ENCODE results near the gene BIRC3. TPM values are rescaled to one million over a fixed set of nuclear protein-coding genes. Genes with fewer than 3 reads are reported as not detected.

Gene BIRC3
- total RNA-seq, 4 donors from 2014 or later = 2.2 to 57.8 (median 53.0) TPM

DNA sequence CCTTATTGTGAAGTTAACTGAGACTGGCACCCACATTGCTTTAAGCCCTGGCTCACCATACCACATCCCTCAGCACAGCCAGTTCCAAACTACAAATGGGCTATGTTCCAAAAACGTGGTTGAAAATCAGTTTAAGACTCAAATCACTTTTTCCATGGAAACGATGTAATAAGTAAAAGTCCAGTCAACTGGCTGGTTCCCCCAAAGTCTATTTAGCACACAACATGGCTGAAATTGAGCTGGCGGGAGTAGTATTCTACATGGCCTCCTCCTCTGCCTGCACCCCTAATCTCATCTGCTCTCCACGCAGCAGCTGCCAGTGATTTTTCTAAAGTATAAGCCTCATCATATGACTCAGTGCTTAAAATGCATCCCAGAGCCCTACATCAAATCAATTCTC lies 40.9 kb upstream of the BIRC3 start:
- in situ Hi-C loops (cut with MboI; ENCODE audit: low pct_ligation_motif_present in 1 of 4, low pct_unique_long_range_greater_than_20kb in 1 of 4, low sequenced_read_pairs in 3 of 4) = loop anchor here in 1 of 4 donors (10.0 kb wide), 1 partner anchor 172 kb away; no protein-coding TSS in a partner anchor

DNA sequence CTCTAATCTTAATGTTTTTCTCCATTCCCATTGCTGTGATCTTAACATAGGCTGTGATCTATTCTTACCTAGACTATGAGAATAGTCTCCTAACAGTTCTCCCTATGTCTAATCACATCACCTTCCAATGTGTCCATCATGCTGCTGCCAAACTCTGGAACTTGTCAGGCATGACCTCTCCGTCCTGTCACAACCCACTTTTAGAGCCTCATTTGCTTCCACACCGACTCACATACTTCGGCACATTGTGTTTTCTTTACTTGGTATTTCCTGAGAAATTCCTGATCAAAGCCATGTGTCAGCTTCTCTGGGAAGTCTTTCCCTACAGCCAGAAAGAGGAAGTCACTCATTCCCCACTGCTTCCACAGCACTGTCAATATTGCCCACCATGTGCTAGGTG lies 40.5 kb upstream of the BIRC3 start:
- TF ChIP-seq, protein P1, sequence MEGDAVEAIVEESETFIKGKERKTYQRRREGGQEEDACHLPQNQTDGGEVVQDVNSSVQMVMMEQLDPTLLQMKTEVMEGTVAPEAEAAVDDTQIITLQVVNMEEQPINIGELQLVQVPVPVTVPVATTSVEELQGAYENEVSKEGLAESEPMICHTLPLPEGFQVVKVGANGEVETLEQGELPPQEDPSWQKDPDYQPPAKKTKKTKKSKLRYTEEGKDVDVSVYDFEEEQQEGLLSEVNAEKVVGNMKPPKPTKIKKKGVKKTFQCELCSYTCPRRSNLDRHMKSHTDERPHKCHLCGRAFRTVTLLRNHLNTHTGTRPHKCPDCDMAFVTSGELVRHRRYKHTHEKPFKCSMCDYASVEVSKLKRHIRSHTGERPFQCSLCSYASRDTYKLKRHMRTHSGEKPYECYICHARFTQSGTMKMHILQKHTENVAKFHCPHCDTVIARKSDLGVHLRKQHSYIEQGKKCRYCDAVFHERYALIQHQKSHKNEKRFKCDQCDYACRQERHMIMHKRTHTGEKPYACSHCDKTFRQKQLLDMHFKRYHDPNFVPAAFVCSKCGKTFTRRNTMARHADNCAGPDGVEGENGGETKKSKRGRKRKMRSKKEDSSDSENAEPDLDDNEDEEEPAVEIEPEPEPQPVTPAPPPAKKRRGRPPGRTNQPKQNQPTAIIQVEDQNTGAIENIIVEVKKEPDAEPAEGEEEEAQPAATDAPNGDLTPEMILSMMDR (IDR thresholded peaks at IDR 0.05) = no peak
- no peak for TF ChIP-seq POLR2AphosphoS5 (IDR thresholded peaks at IDR 0.05)
- TF ChIP-seq EP300 (IDR thresholded peaks at IDR 0.05; ENCODE audit: low read depth) = no peak
- TF ChIP-seq POLR2A (IDR thresholded peaks at IDR 0.05) = no peak
- Histone ChIP-seq H3K9me3 (no peaks in the 10 kb centered on the region), H3K27me3 (no peaks in the 10 kb centered on the region), H3K27ac (no peak overlapping the region), H3K36me3 (no peaks in the 10 kb centered on the region), H3K4me3 (no peak overlapping the region), H3K4me1 (peaks cover 0 to 35% (median 13%) of the 10 kb centered on the region in 4 donors)
- intact Hi-C loops (cut with DNase I; ENCODE audit: low total_unique reads) = loop anchor here (10.0 kb wide), 1 partner anchor 162 kb away; the partner anchor contains the start of gene YAP1
- no peak for DNase-seq
- WGBS, 2 donors (ENCODE audit: low coverage in 1 of 2) = 72 to 83% methylated on average over 2 to 3 of the region's 3 CpGs
- in situ Hi-C loops (cut with MboI; ENCODE audit: low pct_ligation_motif_present in 1 of 4, low pct_unique_long_range_greater_than_20kb in 1 of 4, low sequenced_read_pairs in 3 of 4) = loop anchor here in 1 of 4 donors (10.0 kb wide), 1 partner anchor 172 kb away; no protein-coding TSS in a partner anchor

More for the DNA sequence above, 40.9 kb upstream of the BIRC3 start:
- H3K36me3 ChIP-seq = no peaks in the 10 kb centered on the region
- peaks cover 0 to 38% (median 13%) of the 10 kb centered on the region in 4 donors for H3K4me1 ChIP-seq
- DNase-seq = no peak
- 67 to 100% methylated on average over 2 to 4 of the region's 4 CpGs for WGBS, 2 donors (ENCODE audit: low coverage in 1 of 2)
- TF ChIP-seq, protein P1 (IDR thresholded peaks at IDR 0.05) = no peak
- TF ChIP-seq EP300 (IDR thresholded peaks at IDR 0.05; ENCODE audit: low read depth) (no peak), POLR2AphosphoS5 (IDR thresholded peaks at IDR 0.05) (no peak), POLR2A (IDR thresholded peaks at IDR 0.05) (no peak)
- H3K27me3 ChIP-seq = no peaks in the 10 kb centered on the region
- no peak overlapping the region for H3K27ac ChIP-seq
- H3K4me3 ChIP-seq = no peak overlapping the region
- intact Hi-C loops (cut with DNase I; ENCODE audit: low total_unique reads) = loop anchor here (10.0 kb wide), 1 partner anchor 162 kb away; the partner anchor contains the start of gene YAP1
- H3K9me3 ChIP-seq = no peaks in the 10 kb centered on the region

DNA sequence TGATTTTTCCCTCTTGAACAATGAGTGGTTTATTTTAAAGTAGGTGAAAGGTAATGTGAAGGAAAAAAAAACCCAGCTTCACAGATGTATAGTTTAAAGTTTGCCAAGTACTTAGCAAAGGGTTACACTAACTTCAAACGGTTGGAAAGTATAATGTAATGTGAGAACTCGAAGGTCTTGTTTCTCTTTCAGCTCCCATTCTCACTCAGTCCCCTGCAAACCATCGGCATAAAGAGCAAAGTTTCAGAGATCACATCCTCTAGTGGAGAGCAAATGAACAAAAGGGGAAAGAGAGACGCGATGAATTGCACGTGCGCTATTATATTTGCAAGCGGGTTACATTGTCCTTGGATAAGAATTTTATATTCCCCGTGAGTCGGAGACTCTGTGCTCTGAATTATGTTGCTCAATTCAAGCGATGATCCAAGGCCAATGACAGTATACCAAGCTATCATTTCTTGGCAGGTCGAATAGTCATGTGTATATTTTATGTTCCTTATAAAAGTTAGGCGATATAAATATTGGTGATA lies 37.6 kb upstream of the BIRC3 start:
- intact Hi-C loops (cut with DNase I; ENCODE audit: low total_unique reads) = loop anchor here (10.0 kb wide), 2 partner anchors 165 to 385 kb away; partner anchors contain the start of gene YAP1
- TF ChIP-seq POLR2AphosphoS5 (IDR thresholded peaks at IDR 0.05) (peak in 2 of 3 donors; percentile 31 to 36), EP300 (IDR thresholded peaks at IDR 0.05; ENCODE audit: low read depth) (no peak), POLR2A (IDR thresholded peaks at IDR 0.05) (no peak)
- TF ChIP-seq, protein P1 (IDR thresholded peaks at IDR 0.05) = peak in 2 of 5 experiments; percentile 34 to 62
- Histone ChIP-seq H3K4me1 (peaks cover 0 to 24% (median 13%) of the 10 kb centered on the region in 4 donors), H3K9me3 (no peaks in the 10 kb centered on the region), H3K27ac (peak overlapping the region; percentile 64 to 74 (median 72)), H3K36me3 (no peaks in the 10 kb centered on the region), H3K4me3 (peak overlapping the region in 1 of 4 donors; percentile 31), H3K27me3 (no peaks in the 10 kb centered on the region)
- peak; percentile 39 for DNase-seq
- in situ Hi-C loops (cut with MboI; ENCODE audit: low pct_ligation_motif_present in 1 of 4, low pct_unique_long_range_greater_than_20kb in 1 of 4, low sequenced_read_pairs in 3 of 4) = loop anchor here in 2 of 4 donors (10.0 kb wide), 3 partner anchors 65 to 215 kb away; partner anchors contain the start of gene BIRC2 (in 1 of the 2)
- 13 to 19% methylated on average over 6 to 13 of the region's 13 CpGs for WGBS, 2 donors (ENCODE audit: low coverage in 1 of 2)

DNA sequence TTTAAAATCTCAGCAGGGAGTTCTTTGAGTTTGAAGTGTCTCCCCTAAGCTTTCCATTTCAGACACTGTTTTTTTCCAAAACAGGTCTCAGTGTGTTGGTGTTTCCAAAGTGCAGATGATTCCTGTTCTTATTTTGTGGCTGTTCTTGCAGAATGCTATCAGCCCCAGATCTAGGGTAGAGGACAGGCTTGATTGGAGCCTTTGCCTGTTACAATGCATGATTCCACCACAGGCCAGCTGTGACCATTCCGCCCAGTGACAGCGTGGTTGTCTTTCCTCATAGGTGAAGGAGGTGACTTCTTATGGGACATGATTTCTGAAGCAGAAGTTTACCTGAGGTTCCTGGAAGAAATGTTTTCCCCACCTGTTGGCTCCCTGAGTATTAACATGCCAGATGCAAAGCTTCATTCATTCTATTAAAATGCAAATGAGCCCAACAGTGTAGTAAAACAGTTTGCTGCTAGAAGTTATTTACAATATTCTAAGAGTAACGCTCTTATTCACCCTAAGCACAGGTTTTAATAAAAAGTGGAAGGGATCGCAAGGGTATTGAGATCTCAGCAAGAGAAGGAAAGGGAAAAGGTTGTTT lies 36.9 kb upstream of the BIRC3 start:
- in situ Hi-C loops (cut with MboI; ENCODE audit: low pct_ligation_motif_present in 1 of 4, low pct_unique_long_range_greater_than_20kb in 1 of 4, low sequenced_read_pairs in 3 of 4) (loop anchor here in 2 of 4 donors (10.0 kb wide), 2 partner anchors 64 to 214 kb away; partner anchors contain the start of gene BIRC2 (in 1 of the 2)), intact Hi-C loops (cut with DNase I; ENCODE audit: low total_unique reads) (loop anchor here (10.0 kb wide), 1 partner anchor 384 kb away; no protein-coding TSS in a partner anchor)
- Histone ChIP-seq H3K27ac (peak overlapping the region; percentile 64 to 74 (median 72)), H3K4me1 (peaks cover 0 to 24% (median 13%) of the 10 kb centered on the region in 4 donors), H3K27me3 (no peaks in the 10 kb centered on the region), H3K36me3 (no peaks in the 10 kb centered on the region), H3K9me3 (no peaks in the 10 kb centered on the region), H3K4me3 (no peak overlapping the region)
- DNase-seq = peak; percentile 37
- 44 to 52% methylated on average over 2 to 4 of the region's 4 CpGs for WGBS, 2 donors (ENCODE audit: low coverage in 1 of 2)
- TF ChIP-seq EP300 (IDR thresholded peaks at IDR 0.05; ENCODE audit: low read depth) = no peak

Measured in transverse colon (tissue), 4 donors.